B cell (primary cell): ENCODE measurements around the gene NBAS. TPM values are rescaled to one million over a fixed set of nuclear protein-coding genes. Genes with fewer than 3 reads are reported as not detected.

Experiments
- ATAC-seq: fragments of 200-7000 bp; cut with Tn5 transposase; one replicate; pipeline ENCODE4 v1.10.0; 2021; ENCODE audit warnings: low read depth, mild to moderate bottlenecking, moderate number of reproducible peaks, moderate library complexity
- CTCF ChIA-PET: fragments of 350-600 bp; sonication (Branson Sonifier 250); formaldehyde crosslinking; loops from one replicate; lab custom pipeline; 2021; ENCODE audit warnings: antibody characterized with exemption, inconsistent platforms; lab: Charles Lee
- POLR2A ChIA-PET: fragments of 350-600 bp; sonication (Branson Sonifier 250); formaldehyde crosslinking; loops from one replicate; lab custom pipeline; 2021; ENCODE audit warnings: antibody characterized with exemption; lab: Charles Lee
- DNase-seq: peaks from one replicate; pipeline ENCODE4 v3.0.0; 2013
- H2AFZ ChIP-seq: 2 replicates; pipeline ENCODE4 v1.6.1; 2012; ENCODE audit warnings: mild to moderate bottlenecking, low read depth, low read length; ENCODE audit not compliant: insufficient read depth, poor library complexity, severe bottlenecking
- H3K27ac ChIP-seq, 2 donors: 1 replicate in 1 of 2; 2 replicates in 1 of 2; pipeline ENCODE4 v1.5.1; 2012 to 2013; ENCODE audit warnings: low read length in 2 of 2, mild to moderate bottlenecking in 2 of 2, moderate library complexity in 1 of 2
- H3K27me3 ChIP-seq, 4 experiments: fragments of 200-600 bp in 1 of 4; sonication (generic) in 1 of 4; replicated peaks in 1 of 4; 1 replicate in 2 of 4; 2 replicates in 2 of 4; pipeline versions ENCODE4 v1.6.1 to v1.7.0; 2013 to 2016; ENCODE audit warnings: low read length in 3 of 4, mild to moderate bottlenecking in 2 of 4, mixed read lengths in 1 of 4, moderate library complexity in 1 of 4; ENCODE audit not compliant: insufficient read depth in 4 of 4, control insufficient read depth in 3 of 4; ENCODE audit errors: control extremely low read depth in 1 of 4
- H3K36me3 ChIP-seq, 2 experiments: replicated peaks in 1 of 2; 1 replicate in 1 of 2; 2 replicates in 1 of 2; pipeline versions ENCODE4 v1.6.1 to v1.7.1; 2013; ENCODE audit warnings: low read length in 1 of 2; ENCODE audit not compliant: insufficient read depth in 2 of 2, control insufficient read depth in 1 of 2; ENCODE audit errors: control extremely low read depth in 1 of 2, extremely low read depth in 1 of 2
- H3K4me1 ChIP-seq, 2 donors: fragments of 200-600 bp in 1 of 2; sonication (generic) in 1 of 2; 1 replicate in 1 of 2; 2 replicates in 1 of 2; pipeline versions ENCODE4 v1.5.1 to v1.6.1; 2013 to 2017; ENCODE audit warnings: low read length in 2 of 2; ENCODE audit not compliant: control insufficient read depth in 2 of 2, insufficient read depth in 2 of 2
- H3K4me2 ChIP-seq: replicated peaks from 2 replicates; pipeline ENCODE3; 2012; ENCODE audit warnings: mild to moderate bottlenecking, low read depth, low read length; ENCODE audit not compliant: poor library complexity, severe bottlenecking
- H3K4me3 ChIP-seq, 5 experiments: fragments of 200-600 bp in 1 of 5; sonication (generic) in 1 of 5; 1 replicate in 3 of 5; 2 replicates in 2 of 5; pipeline versions ENCODE4 v1.5.1 to v1.7.0; 2011 to 2016; ENCODE audit warnings: low read length in 4 of 5, mild to moderate bottlenecking in 4 of 5, low read depth in 2 of 5, control low read depth in 1 of 5, moderate library complexity in 1 of 5; ENCODE audit not compliant: insufficient read depth in 1 of 5; ENCODE audit errors: control extremely low read depth in 1 of 5, extremely low read depth in 1 of 5
- H3K79me2 ChIP-seq: fragments of 200-600 bp; sonication (generic); one replicate; pipeline ENCODE4 v1.6.0; 2016; ENCODE audit warnings: low read length; ENCODE audit not compliant: control insufficient read depth, insufficient read depth
- H3K9ac ChIP-seq: fragments of 200-600 bp; sonication (generic); 2 replicates; pipeline ENCODE4 v1.6.1; 2017; ENCODE audit warnings: mild to moderate bottlenecking, low read length, moderate library complexity
- H3K9me3 ChIP-seq, 3 donors: one replicate each; pipeline versions ENCODE4 v1.6.1 to v1.7.1; 2013; ENCODE audit warnings: low read length in 2 of 3; ENCODE audit not compliant: control insufficient read depth in 2 of 3, insufficient read depth in 1 of 3; ENCODE audit errors: control extremely low read depth in 1 of 3
- H4K20me1 ChIP-seq: 2 replicates; pipeline ENCODE4 v1.6.0; 2012; ENCODE audit warnings: mild to moderate bottlenecking, low read length; ENCODE audit not compliant: insufficient read depth, control insufficient read depth, poor library complexity, severe bottlenecking
- H3K27ac Mint-ChIP-seq: one replicate; pipeline ENCODE4 v1.8.0; 2021; ENCODE audit warnings: mixed read lengths
- H3K27me3 Mint-ChIP-seq: one replicate; pipeline ENCODE4 v1.8.0; 2021; ENCODE audit warnings: mixed read lengths
- H3K4me1 Mint-ChIP-seq: one replicate; pipeline ENCODE4 v1.8.0; 2021; ENCODE audit warnings: mixed read lengths
- H3K4me3 Mint-ChIP-seq: one replicate; pipeline ENCODE4 v1.8.0; 2021; ENCODE audit warnings: mixed read lengths
- H3K9me3 Mint-ChIP-seq: one replicate; pipeline ENCODE4 v1.8.0; 2022; ENCODE audit warnings: mixed read lengths; ENCODE audit not compliant: insufficient read depth
- EZH2 ChIP-seq: IDR thresholded peaks from 2 replicates; pipeline ENCODE4 v1.6.1; 2012; ENCODE audit warnings: borderline replicate concordance, low read depth, mild to moderate bottlenecking, moderate library complexity, low read length; ENCODE audit not compliant: insufficient read depth, poor library complexity, severe bottlenecking
- WGBS: methylation state at CpG from one replicate; pipeline ENCODE4 v1.1.5; 2013; ENCODE audit warnings: missing lambda C conversion rate; ENCODE audit not compliant: insufficient coverage; 5-methylcytosine and 5-hydroxymethylcytosine counted together
- intact Hi-C: fragments of 100-400 bp; cut with micrococcal nuclease; formaldehyde crosslinking; loops from one replicate; pipeline ENCODE4 v1.10.0; 2022
- polyA plus RNA-seq: library from polyadenylated mRNA; depleted of rRNA; stranded (reverse); fragments of >200 nt; gene quantifications from 2 replicates; pipeline ENCODE4 v1.2.3, GENCODE V29; 2012
- total RNA-seq, 2 donors: library from RNA; stranded (reverse); fragments of 120-200 nt in 1 of 2; gene quantifications; 1 replicate in 1 of 2; 2 replicates in 1 of 2; pipeline versions ENCODE4 v1.2.3 to v1.2.4, GENCODE V29; 2013 to 2022
- TF ChIP-seq, protein P1 (sequence below): fragments of 200-600 bp; IDR thresholded peaks from one replicate; pipeline ENCODE4 v1.8.0; 2022; ENCODE audit warnings: antibody characterized with exemption, mild to moderate bottlenecking

Gene NBAS
- total and polyA plus RNA-seq, 2 donors (not counting 1 experiment from before 2014, with no cell fraction given): 10.6 to 37.3 TPM

DNA sequence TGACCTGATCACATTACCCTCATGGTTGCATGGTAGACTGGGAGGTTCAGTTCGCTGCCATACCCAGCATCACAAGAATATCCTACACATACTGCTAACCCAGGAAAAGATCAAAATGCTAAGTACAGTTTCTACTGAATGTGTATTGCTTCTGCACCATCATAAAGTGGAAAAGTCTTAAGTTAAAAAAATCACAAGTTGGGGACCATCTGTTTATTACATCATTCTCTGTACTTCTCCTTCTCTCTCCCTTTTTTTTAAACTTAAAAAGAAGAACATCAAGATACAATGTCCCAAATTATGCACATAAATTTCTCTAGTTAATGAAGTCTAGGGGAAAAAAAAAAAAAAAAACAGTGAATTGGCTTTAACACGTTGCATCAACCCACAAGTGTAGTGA, 43.3 kb downstream of the NBAS start:
- Histone ChIP-seq H3K9me3 (no peaks in the 10 kb centered on the region), H3K27me3 (no peaks in the 10 kb centered on the region), H3K4me2 (no peak overlapping the region), H3K27ac (no peak overlapping the region), H3K9ac (no peak overlapping the region), H3K4me1 (no peaks in the 10 kb centered on the region), H4K20me1 (no peaks in the 10 kb centered on the region), H3K4me3 (no peak overlapping the region), H2AFZ (no peak overlapping the region), H3K79me2 (no peaks in the 10 kb centered on the region), H3K36me3 (peaks cover under 1 to 4% of the 10 kb centered on the region in 2 experiments)
- CTCF ChIA-PET: interaction anchor here (0.7 kb wide), 1 partner anchor 25 kb away, joined by 4 read pairs; no protein-coding TSS in a partner anchor
- H3K4me1 Mint-ChIP-seq: no peaks in the 10 kb centered on the region
- intact Hi-C loops: no loop called here
- H3K27me3 Mint-ChIP-seq: no peaks in the 10 kb centered on the region
- POLR2A ChIA-PET: no interaction called here
- WGBS: no CpG with 5 or more reads among the region's 2 CpGs
- H3K27ac Mint-ChIP-seq: no peak overlapping the region
- H3K4me3 Mint-ChIP-seq: no peak overlapping the region
- no peaks in the 10 kb centered on the region for H3K9me3 Mint-ChIP-seq
- DNase-seq (no peak), ATAC-seq (no peak)
- TF ChIP-seq EZH2: no peak
- TF ChIP-seq, protein P1, sequence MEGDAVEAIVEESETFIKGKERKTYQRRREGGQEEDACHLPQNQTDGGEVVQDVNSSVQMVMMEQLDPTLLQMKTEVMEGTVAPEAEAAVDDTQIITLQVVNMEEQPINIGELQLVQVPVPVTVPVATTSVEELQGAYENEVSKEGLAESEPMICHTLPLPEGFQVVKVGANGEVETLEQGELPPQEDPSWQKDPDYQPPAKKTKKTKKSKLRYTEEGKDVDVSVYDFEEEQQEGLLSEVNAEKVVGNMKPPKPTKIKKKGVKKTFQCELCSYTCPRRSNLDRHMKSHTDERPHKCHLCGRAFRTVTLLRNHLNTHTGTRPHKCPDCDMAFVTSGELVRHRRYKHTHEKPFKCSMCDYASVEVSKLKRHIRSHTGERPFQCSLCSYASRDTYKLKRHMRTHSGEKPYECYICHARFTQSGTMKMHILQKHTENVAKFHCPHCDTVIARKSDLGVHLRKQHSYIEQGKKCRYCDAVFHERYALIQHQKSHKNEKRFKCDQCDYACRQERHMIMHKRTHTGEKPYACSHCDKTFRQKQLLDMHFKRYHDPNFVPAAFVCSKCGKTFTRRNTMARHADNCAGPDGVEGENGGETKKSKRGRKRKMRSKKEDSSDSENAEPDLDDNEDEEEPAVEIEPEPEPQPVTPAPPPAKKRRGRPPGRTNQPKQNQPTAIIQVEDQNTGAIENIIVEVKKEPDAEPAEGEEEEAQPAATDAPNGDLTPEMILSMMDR: no peak

- ATAC-seq: no peak
- H3K4me3 Mint-ChIP-seq: no peak overlapping the region
- ChIA-PET POLR2A (no interaction called here), CTCF (no interaction called here)
- Histone ChIP-seq H3K79me2 (no peaks in the 10 kb centered on the region), H4K20me1 (no peaks in the 10 kb centered on the region), H3K4me2 (no peak overlapping the region), H3K4me1 (no peaks in the 10 kb centered on the region), H3K4me3 (no peak overlapping the region), H3K27ac (no peak overlapping the region), H3K9ac (no peak overlapping the region), H3K27me3 (no peaks in the 10 kb centered on the region), H3K36me3 (peaks cover 9 to 26% of the 10 kb centered on the region in 2 experiments), H2AFZ (no peak overlapping the region), H3K9me3 (no peaks in the 10 kb centered on the region)
- TF ChIP-seq, protein P1: no peak
- no CpG with 5 or more reads among the region's 1 CpG for WGBS
- no peaks in the 10 kb centered on the region for H3K4me1 Mint-ChIP-seq
- no peak for DNase-seq
- H3K27me3 Mint-ChIP-seq: no peaks in the 10 kb centered on the region
- no peak overlapping the region for H3K27ac Mint-ChIP-seq
- intact Hi-C loops: no loop called here
- no peaks in the 10 kb centered on the region for H3K9me3 Mint-ChIP-seq
Observed at GRCh38 chr2:15511686-15512085, 49.4 kb downstream of the NBAS start.
